GM21717 (cell line): ENCODE measurements around the gene GALK1.
"Not testable (repeated sequence)": the region's sequence is repeated elsewhere in the genome, so short reads cannot be mapped to it uniquely, and the experiment has no call there.

ENCODE experiments used
- ATAC-seq: cut with Tn5 transposase; IDR thresholded peaks from one replicate; pipeline ENCODE4 v1.9.1; 2021; ENCODE audit warnings: mild to moderate bottlenecking, moderate library complexity; ENCODE audit not compliant: unreplicated experiment

Gene GALK1

DNA sequence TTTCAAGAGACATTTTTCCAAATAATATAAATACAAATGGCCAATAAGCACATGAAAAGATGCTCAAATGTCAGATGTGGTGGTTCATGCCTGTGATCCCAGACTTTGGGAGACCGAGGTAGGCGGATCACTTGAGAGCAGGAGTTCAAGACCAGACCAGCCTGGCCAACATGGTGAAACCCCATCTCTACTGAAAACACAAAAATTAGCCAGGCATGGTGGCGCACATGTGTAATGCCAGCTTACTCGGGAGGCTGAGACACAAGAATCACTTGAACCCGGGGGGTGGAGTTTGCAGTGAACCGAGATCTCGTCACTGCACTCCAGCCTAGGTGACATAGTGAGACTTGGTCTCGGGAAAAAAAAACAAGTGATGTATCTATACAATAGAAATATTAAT lies 2.9 kb upstream of the GALK1 start:
- ATAC-seq, result no peak

DNA sequence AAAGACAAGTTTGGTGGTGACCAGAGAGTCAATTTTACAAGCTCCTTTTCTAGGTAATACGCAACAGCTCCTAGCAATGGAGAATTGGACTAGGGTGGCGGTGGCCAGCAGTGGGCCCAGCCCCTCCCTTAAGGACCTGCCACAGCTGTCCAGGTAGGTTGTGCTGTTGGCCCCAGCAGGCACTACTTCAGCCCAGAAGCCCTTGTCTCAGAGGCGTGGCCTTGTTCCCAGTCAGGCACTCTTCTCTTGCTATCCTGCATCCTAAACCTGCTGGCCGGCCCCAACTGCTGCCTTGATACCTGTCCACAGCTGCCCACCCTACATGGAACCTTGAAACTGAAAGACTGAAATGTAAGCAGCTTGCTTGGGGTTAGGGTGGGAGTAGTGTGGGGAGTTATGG lies 989 bp upstream of the GALK1 start:
- ATAC-seq, result no peak

- no peak for ATAC-seq
These were observed 628 bp downstream of the GALK1 start for GRCh38 chr17:75764417-75764710.

GRCh38 chr17:75763613-75764416 lies 1.2 kb downstream of the GALK1 start:
- ATAC-seq, result no peak

DNA sequence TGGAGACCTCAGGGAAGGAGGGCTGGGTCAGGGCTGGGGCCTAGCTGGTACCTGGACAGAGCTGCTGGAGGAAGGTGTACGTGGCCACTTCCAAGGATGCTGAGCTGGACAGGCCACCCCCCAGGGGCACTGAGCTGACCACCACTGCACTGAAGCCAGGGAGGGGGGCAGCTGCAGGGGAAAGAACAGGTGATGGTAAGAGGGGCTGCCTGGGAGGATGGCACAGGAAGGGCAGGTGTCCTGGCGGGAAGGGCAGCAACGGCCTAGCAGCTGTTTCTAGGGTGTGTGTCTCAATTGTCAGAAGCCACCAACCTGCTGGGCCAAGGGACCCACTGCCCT lies 1.8 kb downstream of the GALK1 start:
- no peak for ATAC-seq

- no peak for ATAC-seq
These were observed 2.3 kb downstream of the GALK1 start for GRCh38 chr17:75762513-75763268.

- not testable (repeated sequence) for ATAC-seq
These were observed 4.9 kb downstream of the GALK1 start for GRCh38 chr17:75759978-75760640.

DNA sequence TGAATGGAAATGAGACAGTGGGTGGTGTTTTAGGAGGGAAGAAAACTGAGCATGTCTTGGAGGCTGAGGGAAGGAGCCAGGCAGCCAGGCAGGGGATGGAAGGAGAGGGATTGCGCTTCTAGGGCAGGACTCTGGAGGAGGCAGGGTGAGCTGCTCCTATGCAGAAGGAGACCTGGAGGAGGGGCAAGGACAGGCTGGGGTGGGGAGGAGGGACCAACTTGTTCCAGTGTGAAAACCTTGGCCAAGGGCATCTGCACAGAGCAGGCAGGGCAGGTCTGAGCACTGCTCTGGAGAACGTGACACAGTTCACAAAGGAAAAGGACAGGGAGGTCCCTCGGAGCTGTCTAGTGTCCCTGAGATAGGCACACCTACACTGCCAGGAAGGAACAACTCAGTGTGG lies 5.5 kb downstream of the GALK1 start:
- ATAC-seq, result no peak

- no peak for ATAC-seq
These were observed 6.7 kb downstream of the GALK1 start for GRCh38 chr17:75758131-75758905.

GRCh38 chr17:75757086-75757681 lies 7.8 kb downstream of the GALK1 start:
- no peak for ATAC-seq

- no peak for ATAC-seq
These were observed 8.4 kb downstream of the GALK1 start for GRCh38 chr17:75756451-75757085.

DNA sequence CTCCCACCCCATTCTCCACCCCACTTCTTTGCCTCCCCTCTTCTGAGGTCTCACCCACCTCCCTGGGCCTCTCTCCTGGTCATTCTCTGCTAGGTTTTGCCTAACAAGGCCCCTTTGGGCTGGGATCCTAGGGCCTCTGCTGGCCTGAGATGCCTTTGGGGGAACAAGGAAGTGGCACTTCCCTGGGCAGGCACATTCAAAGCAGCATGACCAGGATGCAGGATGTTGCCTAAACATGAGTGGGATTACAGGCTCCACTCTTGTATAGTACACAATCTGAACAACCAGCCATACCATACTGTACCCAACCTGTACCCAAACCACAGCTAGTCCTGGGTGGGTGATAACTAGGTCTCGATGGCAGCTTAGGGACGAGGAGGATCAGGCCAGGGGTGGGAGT lies 9.0 kb downstream of the GALK1 start:
- ATAC-seq, result no peak

GRCh38 chr17:75755205-75755901 lies 9.6 kb downstream of the GALK1 start:
- no peak for ATAC-seq

GRCh38 chr17:75754378-75755204 lies 10.4 kb downstream of the GALK1 start:
- ATAC-seq, result no peak

- peak; percentile 46 for ATAC-seq
These were observed 11.2 kb downstream of the GALK1 start for GRCh38 chr17:75753514-75754377.

- ATAC-seq, result no peak
These were observed 12.0 kb downstream of the GALK1 start for GRCh38 chr17:75752802-75753513.

GRCh38 chr17:75752405-75752709 lies 12.6 kb downstream of the GALK1 start:
- no peak for ATAC-seq
